GM12865 (cell line): Measurements from ENCODE around the gene PIK3C2A.
A peak's percentile ranks its signal among the peaks of the same experiment; 100 is the strongest.

ENCODE experiments used
- DNase-seq: peaks from one replicate; pipeline ENCODE4 v3.0.0; 2010; ENCODE audit warnings: low read depth
- H3K4me3 ChIP-seq: 2 replicates; pipeline ENCODE4 v1.5.1; 2011; ENCODE audit warnings: mild to moderate bottlenecking, low read depth, low read length, control low read depth
- CTCF ChIP-seq: IDR thresholded peaks from 2 replicates; pipeline ENCODE4 v1.5.1; 2011; ENCODE audit warnings: low read length, control low read depth, low read depth, inconsistent platforms; ENCODE audit not compliant: insufficient read depth; ENCODE audit errors: missing control alignments

The PIK3C2A gene

GRCh38 chr11:17169876-17170275 is 37.9 kb downstream of the PIK3C2A start:
- TF ChIP-seq CTCF, result no peak
- DNase-seq, result no peak
- no peak overlapping the region for H3K4me3 ChIP-seq

- no peak overlapping the region for H3K4me3 ChIP-seq
- DNase-seq, result no peak
- no peak for TF ChIP-seq CTCF
Measured at GRCh38 chr11:17165247-17165890, 42.4 kb downstream of the PIK3C2A start.

GRCh38 chr11:17164361-17165246 is 43.2 kb downstream of the PIK3C2A start:
- DNase-seq, result peak; percentile 25
- H3K4me3 ChIP-seq, result no peak overlapping the region
- TF ChIP-seq CTCF, result no peak

- no peak for DNase-seq
- no peak for TF ChIP-seq CTCF
- H3K4me3 ChIP-seq, result no peak overlapping the region
Measured at GRCh38 chr11:17163736-17164135, 44.0 kb downstream of the PIK3C2A start.

- no peak for TF ChIP-seq CTCF
- no peak for DNase-seq
Measured at GRCh38 chr11:17163291-17163690, 44.5 kb downstream of the PIK3C2A start.

GRCh38 chr11:17162376-17162775 is 45.4 kb downstream of the PIK3C2A start:
- no peak overlapping the region for H3K4me3 ChIP-seq
- no peak for DNase-seq
- TF ChIP-seq CTCF, result no peak

More at GRCh38 chr11:17163291-17163690, 44.5 kb downstream of the PIK3C2A start:
- H3K4me3 ChIP-seq, result no peak overlapping the region
